NCI-H2081 (cell line): ENCODE data around the gene AXL.
"Not testable (repeated sequence)": the region's sequence is repeated elsewhere in the genome, so short reads cannot be mapped to it uniquely, and the experiment has no call there.

Source experiments
- DNase-seq, 2 experiments: peaks; one replicate each; lab custom pipeline; 2025; lab: John Stamatoyannopoulos, UW

The AXL gene

GRCh38 chr19:41206926-41207750 is 11.9 kb upstream of the AXL start:
- DNase-seq: no peak

GRCh38 chr19:41214161-41214560 is 4.9 kb upstream of the AXL start:
- DNase-seq: no peak

DNA sequence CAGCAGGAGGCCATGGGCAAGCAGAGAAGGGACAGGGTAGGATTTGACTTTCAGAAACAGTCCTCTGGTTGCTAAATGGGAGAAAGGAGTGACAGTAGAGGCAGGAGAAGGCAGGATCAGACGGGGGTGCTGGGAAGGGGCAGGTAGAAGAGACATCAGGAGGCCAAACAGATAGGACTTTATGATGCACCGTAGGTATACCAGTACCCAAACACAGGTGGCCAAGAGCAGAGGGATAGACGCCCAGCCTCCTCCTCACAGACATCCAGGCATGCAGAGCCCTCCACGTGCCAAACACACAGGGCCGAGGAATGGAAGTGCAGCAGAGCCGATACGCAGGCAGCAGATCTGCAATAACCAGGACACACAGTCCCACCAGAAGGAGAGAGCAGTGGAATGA is 1.3 kb upstream of the AXL start:
- DNase-seq: no peak

- no peak for DNase-seq
Observed at GRCh38 chr19:41218249-41218614, 791 bp upstream of the AXL start.

DNA sequence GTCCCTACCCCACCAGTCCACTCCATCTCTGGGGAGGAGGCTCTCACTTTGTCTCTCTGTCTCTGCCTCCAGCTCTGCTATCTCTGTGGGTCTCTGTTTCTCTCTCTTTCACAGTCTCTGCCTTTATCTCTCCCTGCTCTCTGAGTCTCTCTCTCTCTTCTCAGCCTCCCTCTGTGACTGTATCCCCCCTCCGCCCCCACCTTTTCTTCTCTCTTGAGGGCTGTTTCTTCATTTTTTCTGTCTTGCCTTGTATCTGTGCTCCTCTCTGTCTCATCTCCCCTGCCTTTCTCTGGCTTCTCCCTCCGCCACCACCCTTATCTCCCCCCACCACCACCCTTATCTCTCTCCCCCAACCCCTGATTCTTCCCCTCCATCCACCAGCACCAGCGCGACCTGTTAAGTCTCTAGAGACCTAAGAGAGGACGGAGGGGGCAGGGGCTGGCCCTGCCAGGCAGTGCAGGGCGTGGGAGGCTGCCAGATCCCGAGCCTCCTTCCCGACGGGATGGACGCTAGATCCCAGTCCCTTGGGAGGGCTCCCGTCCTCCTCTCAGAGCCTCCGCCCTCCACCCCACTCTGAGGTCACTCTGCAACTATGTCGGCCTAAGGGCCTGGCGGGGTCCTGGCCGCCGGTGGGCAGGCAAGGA is 1.0 kb downstream of the AXL start:
- DNase-seq: no peak

DNA sequence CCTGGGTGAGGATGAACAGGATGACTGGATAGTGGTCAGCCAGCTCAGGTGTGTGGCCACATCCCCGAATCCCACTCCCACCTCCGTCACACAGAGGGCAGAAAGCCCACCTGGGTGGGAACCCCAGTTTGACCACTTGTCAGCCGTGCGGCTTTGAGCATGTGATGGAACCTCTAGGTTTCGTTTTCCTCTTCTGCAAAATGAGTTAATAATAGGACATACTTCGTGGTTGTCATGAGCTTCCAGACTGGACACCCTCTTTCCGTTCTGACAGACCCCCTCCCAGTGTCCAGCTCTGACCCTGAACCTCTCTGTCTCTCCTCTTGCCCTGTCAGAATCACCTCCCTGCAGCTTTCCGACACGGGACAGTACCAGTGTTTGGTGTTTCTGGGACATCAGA is 1.8 kb downstream of the AXL start:
- no peak for DNase-seq

- DNase-seq: no peak
Observed at GRCh38 chr19:41221514-41222205, 2.6 kb downstream of the AXL start.

DNA sequence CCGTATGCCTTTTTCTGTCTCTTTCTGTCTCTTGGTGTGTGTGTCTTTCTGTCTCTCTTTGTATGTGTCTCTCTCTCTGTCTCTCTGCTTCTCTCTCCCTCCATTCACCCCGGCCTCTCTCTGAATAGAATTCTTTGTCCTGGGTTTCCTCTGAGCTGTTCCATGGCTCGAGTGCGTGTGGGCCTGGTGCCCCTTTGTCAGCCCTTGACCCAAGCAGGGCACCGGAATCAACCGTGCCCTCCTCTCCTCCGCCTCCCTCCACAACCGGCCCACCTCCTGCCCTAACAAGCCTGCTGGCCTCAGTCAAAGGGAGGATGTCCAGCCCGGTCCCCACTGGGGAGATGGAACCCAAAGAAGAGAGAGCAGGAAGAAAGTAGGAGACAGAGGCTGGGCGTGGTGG is 3.2 kb downstream of the AXL start:
- DNase-seq: no peak

DNA sequence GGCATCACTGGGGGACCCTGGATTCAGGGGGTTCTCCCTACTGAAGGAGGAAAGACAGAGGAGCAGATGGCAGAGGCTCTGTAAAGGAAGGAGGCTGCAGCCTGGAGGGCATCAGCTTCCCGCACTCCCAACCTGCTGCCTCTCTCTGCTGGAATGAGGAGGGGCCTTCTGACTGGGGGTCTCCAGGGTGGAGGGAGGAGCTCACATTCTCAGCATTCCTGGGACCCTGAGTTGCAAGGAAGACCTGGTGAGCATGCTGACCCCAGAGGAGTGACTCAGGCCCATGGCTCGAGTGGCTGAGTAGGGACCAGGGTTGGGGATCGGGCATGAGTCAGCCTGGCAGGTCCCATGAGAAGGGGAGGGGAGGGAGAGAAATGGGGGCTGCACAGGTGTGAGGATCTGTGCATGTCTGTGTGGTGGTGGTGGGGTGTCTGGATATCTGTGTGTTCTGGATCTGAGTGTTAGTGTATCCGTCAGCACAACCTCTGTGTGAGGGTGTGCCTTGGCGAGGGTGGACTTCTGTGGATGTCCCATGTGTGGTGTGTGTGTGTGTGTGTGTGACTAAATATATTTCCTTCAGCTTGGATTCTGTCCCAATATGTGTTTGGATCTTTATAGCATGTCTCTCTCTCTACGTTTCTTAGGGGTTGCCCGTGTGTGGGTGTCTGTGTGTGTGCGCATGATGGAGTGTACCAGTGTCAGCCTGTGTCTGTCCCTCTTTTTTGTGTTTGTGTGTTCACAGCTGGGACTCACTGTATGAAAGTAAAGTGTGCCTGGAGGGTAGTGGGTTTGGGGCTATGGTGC is 4.6 kb downstream of the AXL start:
- no peak for DNase-seq

GRCh38 chr19:41224632-41225031 is 5.6 kb downstream of the AXL start:
- no peak for DNase-seq

- no peak for DNase-seq
Observed at GRCh38 chr19:41225238-41226052, 6.4 kb downstream of the AXL start.

- DNase-seq: no peak
Observed at GRCh38 chr19:41226053-41226873, 7.2 kb downstream of the AXL start.

DNA sequence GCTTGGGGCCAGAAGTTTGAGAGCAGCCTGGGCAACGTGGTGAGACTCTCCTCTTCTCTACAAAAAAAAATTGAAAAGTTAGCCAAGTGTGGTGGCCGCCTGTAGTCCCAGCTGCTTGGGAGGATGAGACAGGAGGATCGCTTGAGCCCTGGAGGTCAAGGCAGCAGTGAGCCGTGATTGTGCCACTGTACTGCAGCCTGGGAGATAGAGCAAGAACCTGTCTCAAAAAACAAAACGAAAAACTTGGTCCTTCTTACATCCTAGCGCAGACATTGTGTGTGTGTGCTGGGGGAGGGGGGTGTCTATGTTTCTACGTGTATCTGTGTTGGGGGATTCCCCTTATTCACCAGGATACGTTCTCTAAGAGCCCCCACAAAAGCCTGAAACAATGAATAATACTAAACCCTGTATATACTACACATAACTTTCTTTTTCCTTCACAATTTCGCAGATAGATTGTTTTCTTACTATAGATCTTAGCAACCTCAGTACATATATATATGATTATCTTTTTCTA is 7.9 kb downstream of the AXL start:
- no peak for DNase-seq

GRCh38 chr19:41228486-41228885 is 9.5 kb downstream of the AXL start:
- DNase-seq: no peak

GRCh38 chr19:41229338-41229737 is 10.3 kb downstream of the AXL start:
- DNase-seq: not testable (repeated sequence)

DNA sequence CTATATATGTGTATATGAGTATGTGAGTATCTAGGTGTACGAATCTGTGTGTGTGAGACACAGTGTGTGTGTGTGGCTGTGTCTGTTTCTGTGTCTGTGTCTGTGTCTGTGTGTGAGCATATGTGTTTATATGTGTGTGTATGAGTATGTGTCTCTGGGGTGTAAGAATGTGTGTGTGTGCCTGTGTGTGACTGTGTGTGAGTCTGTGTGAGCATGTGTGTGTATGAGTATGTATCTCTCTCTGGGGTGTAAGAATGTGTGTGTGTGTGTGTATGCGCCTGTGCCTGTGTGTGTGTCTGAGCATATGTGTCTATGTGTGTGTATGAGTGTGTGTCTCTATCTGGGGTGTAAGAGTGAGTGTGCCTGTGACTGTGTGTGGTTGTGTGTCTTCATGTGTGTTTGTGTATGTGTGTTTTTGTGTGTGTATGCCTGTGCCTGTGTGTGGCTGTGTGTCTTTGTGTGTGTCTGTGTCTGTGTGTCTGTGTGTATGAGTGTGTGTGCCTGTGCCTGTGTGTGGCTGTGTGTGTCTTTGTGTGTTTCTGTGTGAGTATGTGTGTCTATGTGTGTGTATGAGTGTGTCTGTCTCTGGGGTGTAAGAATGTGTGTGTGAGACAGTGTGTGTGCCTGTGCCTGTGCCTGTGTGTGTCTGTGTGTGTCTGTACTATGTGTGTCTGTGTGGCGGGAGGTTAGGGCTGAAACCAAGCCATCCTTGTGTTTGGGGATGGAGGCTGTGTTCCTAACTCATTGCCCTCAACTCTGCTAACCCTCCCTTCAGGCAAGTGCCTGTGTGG is 11.2 kb downstream of the AXL start:
- no peak for DNase-seq

DNA sequence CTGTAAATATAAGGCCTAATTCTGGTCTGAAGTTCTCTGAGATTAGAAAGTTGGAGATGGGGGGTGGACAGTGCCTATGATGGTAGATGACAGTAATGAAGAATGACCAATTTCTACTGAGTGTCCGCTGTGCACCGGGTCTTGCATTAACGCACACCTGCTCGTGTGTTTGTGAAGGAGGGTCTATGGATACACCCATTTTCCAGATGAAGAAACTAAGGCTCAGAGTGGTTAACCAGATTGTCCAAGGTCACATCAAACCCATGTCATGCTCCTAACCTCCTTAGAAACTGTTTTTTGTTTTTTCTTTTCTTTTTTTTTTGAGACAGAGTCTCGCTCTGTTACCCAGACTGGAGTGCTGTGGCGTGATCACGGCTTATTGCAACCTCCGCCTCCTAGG is 13.7 kb downstream of the AXL start:
- no peak for DNase-seq

GRCh38 chr19:41233748-41234240 is 14.8 kb downstream of the AXL start:
- DNase-seq: no peak

- no peak for DNase-seq
Observed at GRCh38 chr19:41234512-41235168, 15.6 kb downstream of the AXL start.
